SU-DHL-6 (cell line): ENCODE measurements around the gene NTHL1.

Source experiments
- EZH2phosphoT487 ChIP-seq: fragments of 200-600 bp; sonication (generic), shearing (Covaris generic); conservative IDR thresholded peaks from 2 replicates; pipeline ENCODE4 v1.6.1; 2018; ENCODE audit warnings: mild to moderate bottlenecking, antibody characterized with exemption, low read length, moderate library complexity, mixed read lengths
- TF ChIP-seq, protein P1 (sequence below): fragments of 200-600 bp; sonication (generic); IDR thresholded peaks from one replicate; pipeline ENCODE4 v1.5.1; 2017; ENCODE audit warnings: antibody characterized with exemption, mild to moderate bottlenecking, low read length, moderate library complexity; ENCODE audit not compliant: insufficient read depth, poor library complexity, severe bottlenecking

DNA sequence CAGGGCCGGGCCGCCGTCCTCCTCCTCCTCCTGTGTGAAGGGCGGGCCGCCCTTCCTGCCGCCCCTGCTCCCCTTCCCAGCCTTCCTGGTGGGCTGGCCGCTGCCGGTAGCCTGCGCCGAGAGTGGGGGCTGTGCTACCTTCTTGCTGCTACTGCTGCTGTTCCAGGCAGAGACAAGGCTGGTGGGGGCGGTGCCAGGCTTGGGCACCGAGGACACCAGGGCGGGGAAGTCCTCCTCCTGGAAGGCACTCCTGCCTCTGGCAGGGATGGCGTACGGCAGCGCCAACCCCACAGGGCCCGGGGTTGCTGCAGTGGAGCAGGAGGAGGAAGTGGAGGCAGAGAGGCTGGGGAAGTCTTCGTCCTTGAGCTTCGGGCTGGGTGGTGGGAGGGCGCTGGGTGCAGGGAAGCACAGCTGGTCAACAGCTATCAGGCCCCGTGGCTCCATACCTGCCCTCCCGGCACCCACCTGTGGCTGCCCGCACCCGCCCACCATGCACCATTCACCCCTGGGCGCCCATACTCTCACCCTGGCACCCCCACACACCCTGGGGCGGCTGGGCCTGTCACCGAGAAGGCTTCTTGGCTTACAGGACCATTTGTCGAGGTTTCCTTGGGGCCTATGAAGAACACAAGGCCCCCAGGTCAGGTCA lies 47.6 kb downstream of the NTHL1 start:
- TF ChIP-seq, protein P1, sequence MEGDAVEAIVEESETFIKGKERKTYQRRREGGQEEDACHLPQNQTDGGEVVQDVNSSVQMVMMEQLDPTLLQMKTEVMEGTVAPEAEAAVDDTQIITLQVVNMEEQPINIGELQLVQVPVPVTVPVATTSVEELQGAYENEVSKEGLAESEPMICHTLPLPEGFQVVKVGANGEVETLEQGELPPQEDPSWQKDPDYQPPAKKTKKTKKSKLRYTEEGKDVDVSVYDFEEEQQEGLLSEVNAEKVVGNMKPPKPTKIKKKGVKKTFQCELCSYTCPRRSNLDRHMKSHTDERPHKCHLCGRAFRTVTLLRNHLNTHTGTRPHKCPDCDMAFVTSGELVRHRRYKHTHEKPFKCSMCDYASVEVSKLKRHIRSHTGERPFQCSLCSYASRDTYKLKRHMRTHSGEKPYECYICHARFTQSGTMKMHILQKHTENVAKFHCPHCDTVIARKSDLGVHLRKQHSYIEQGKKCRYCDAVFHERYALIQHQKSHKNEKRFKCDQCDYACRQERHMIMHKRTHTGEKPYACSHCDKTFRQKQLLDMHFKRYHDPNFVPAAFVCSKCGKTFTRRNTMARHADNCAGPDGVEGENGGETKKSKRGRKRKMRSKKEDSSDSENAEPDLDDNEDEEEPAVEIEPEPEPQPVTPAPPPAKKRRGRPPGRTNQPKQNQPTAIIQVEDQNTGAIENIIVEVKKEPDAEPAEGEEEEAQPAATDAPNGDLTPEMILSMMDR = no peak
- TF ChIP-seq EZH2phosphoT487 = no peak
